NCI-H748 (cell line): ENCODE data around the gene PROB1.
"Not testable (repeated sequence)": the region's sequence is repeated elsewhere in the genome, so short reads cannot be mapped to it uniquely, and the experiment has no call there.

ENCODE experiments used
- DNase-seq: peaks from one replicate; lab custom pipeline; 2025; ENCODE audit not compliant: unreplicated experiment; lab: John Stamatoyannopoulos, UW

Gene PROB1

DNA sequence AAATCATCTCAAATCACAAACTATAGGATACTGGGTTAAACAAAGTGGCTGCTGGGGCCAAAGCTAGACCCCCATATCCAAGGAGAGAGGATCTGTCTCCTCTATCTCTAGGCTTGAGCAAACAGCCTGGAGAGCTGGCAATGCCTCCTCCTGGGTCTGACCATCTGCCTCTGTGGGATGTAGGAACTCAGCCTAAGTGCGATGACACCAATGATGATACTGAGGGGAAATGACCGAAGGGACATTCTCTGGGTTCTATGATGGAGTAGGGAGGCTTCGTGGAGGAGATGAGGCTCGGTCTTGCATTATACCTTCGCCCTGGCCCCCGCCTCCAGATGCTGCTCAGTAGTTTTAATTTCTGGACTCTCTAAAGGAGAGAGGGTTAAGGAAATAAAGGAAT, 18.2 kb upstream of the PROB1 start:
- no peak for DNase-seq

DNA sequence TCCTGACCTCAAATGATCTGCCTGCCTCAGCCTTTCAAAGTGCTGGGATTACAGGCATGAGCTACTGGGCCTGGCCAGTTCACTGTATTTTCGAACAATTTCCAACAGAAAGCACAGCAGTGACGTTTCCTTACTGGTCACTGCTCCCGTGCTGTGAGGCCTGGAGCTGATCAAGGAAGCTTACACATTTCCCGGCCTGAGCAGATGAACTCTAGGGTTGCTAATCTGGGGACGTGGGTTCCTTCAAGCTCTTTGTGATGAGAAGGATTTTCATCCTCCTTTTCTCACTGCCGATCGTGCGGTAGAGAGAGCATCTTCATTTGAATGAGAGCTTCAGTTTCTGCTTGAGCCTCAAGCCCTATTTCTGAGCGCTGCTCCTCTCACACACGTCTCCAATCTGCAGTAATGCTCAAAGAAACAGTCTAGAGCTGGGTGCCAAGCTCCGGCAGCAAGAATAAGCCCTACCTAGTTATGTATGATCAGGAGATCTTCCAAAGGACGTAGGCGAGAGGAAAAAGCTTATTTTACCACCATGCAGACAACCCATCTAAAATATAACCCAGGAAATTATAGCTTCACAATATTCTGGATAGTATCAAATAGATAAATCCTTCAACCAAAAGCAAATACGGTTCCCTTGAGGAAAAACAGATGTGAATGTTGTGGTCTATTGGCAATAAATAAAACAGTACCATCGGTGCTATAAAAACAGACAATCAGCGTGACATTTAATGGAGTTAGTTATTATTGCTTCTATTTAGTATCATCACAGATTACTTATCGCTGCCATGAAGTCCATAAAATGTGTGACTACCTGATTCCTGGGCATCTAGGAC, 16.3 kb upstream of the PROB1 start:
- DNase-seq, result no peak

GRCh38 chr5:139410121-139410992, 15.5 kb upstream of the PROB1 start:
- DNase-seq, result no peak

- DNase-seq, result not testable (repeated sequence)
These were observed 14.2 kb upstream of the PROB1 start for GRCh38 chr5:139409116-139409515.

DNA sequence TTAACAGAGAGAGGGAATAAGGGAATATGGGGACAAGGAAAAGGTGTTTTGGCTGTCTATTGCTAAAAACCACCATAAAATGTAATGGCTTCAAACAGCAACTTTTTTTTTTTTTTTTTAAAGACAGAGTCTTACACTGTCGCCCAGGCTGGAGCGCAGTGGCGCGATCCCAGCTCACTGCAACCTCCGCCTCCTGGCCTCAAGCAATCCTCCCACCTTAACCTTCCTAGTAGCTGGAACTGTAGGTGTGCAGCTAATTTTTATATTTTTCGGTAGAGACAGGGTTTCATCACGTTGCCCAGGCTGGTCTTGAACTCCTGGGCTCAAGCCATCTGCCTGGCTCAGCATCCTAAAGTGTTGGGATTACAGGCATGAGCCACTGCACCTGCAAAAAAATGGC, 13.3 kb upstream of the PROB1 start:
- DNase-seq, result no peak

- DNase-seq, result no peak
These were observed 12.6 kb upstream of the PROB1 start for GRCh38 chr5:139407517-139407916.

GRCh38 chr5:139406963-139407362, 12.1 kb upstream of the PROB1 start:
- DNase-seq, result no peak

- DNase-seq, result peak; percentile 46
These were observed 9.6 kb upstream of the PROB1 start for GRCh38 chr5:139404484-139404840.

DNA sequence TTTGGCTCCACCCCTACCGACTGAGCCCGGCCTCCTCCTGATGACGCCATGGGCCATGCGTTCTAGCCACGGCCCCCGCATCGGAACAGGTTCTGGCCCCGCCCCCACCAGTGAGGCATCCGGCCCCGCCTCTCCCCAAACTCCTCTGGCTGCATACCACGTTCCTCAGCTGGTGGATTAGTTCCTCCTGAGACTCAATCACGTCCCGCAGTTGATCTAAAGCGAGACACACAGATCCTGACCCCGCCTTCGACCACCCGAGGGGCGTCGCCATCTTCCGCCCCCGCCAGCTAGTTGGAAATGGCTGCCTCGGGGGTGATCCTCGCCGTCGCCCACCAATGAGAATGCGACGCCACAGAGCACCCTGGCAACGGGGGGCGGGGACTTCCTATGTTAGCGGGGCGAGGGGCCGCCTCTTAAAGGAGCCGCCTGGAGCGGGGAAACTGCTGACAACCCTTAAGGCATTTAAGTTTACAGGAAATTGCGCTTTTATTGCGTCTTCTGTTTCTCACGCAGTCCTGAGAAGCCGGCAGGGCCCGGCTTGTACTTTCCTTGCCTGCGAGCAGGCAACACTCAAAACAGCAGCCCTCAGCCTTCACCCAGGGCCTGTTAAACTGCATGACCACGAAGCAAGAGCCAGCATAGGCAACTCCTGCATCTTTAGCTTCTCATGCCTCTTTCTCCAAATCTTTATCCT, 9.0 kb upstream of the PROB1 start, which contains the start of gene SPATA24:
TSS of gene SPATA24 (minus strand) at position 303 of the 697 bp plus-strand sequence. CDS start at position 274, 29 bp downstream.
- peak; percentile 97 for DNase-seq

DNA sequence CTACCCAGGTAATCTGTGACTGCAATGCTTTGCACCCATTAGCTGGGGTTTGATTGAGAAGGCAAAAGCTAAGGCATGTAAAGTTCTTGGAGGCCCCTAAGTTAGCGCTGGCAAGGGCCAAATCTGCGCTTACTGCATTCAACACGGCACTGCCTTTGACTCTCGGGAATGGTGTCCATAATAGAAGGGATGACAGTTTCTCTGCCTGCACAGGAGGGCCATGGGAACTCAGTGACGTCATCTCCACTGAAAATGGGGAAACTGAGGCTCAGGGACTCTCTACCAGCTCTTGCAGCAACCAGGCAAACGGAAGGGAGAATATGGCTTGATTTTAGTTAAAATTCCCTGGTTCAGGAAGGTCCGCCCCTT, 8.5 kb upstream of the PROB1 start:
- no peak for DNase-seq

- peak; percentile 37 for DNase-seq
These were observed 7.8 kb upstream of the PROB1 start for GRCh38 chr5:139402561-139403158.

GRCh38 chr5:139401546-139401945, 6.6 kb upstream of the PROB1 start:
- DNase-seq, result no peak

DNA sequence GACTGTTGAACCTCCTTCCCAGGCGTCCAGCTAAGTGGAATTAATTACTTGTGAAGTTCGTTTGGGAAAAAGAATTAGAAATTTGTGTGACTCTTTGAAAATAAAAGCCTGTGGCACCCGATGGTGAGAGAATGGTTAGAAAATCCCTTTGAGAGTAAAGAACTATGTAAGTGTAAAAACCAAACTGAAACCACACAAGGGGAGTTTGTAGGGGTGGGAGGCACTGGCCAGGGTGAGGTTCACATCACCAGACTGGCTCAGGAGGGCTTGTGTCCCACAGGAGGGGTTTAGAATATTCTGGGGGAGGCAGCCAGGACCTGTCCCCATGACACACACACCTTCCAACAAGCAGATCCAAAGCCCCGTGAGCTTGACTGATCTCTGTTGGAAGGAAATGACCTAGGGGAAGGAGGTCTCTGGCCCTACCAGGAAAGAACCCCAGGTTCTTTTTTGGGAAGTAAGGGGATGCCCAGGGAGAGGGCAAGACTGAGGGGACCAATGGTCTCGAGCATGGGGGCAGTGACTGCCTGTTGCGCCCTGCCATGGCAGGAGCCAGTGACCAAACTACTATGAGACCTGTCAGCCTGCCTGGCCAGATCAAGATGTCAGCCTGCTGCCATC, 4.7 kb upstream of the PROB1 start:
- no peak for DNase-seq

GRCh38 chr5:139397921-139398320, 3.0 kb upstream of the PROB1 start:
- DNase-seq, result no peak

GRCh38 chr5:139396691-139397090, 1.8 kb upstream of the PROB1 start:
- no peak for DNase-seq

DNA sequence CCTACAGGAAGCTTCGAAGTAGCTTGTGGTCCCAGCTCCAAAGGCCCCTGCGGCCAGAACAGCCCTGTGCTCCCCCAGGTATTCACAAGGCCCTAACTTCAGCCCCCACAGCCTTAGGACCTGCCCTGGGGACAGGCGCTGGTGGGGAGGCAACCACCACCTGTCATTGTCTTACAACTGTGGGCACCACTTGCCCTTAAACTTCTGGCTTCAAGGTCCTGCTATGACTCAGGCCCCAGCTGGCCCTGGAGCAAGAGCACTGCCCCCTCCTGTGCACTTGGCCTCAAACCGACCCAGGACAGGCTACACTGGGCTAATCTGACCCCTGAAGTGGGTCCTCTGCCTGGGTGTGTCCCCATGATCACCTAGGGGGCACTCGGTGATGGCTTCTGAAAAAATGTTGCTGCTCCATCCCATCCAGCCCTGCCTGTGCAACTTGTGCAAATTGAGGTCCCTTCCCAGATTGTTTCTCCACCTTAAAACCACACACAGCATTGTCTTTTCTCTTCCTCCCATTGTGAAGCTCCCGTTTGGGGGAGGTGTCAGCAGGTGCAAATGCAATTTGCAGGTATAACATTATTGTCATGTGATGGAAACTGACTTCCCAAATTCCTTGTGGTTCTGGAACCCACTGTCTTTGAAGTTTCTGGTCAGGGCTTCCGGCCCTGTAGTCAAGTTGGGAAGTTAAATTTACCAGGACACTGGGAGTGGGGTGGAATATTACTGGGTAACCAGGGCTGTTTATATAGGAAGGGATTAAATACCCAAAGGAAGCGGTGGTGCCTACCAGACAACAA, 1.1 kb upstream of the PROB1 start:
- DNase-seq, result no peak

- DNase-seq, result peak; percentile 57
These were observed 716 bp downstream of the PROB1 start for GRCh38 chr5:139394123-139394653.

GRCh38 chr5:139393497-139394122, 1.3 kb downstream of the PROB1 start:
- DNase-seq, result peak; percentile 57
